Middle frontal gyrus (tissue), 1 donor: ENCODE measurements around the gene C5orf22.
A peak's percentile ranks its signal among the peaks of the same experiment; 100 is the strongest.
"Not testable (repeated sequence)": the region's sequence is repeated elsewhere in the genome, so short reads cannot be mapped to it uniquely, and the experiment has no call there.

Experiments
- DNase-seq: peaks from one replicate; pipeline ENCODE4 v3.0.0-alpha.2; 2015; ENCODE audit warnings: low spot score; ENCODE audit errors: extremely low spot score

C5orf22 gene

DNA sequence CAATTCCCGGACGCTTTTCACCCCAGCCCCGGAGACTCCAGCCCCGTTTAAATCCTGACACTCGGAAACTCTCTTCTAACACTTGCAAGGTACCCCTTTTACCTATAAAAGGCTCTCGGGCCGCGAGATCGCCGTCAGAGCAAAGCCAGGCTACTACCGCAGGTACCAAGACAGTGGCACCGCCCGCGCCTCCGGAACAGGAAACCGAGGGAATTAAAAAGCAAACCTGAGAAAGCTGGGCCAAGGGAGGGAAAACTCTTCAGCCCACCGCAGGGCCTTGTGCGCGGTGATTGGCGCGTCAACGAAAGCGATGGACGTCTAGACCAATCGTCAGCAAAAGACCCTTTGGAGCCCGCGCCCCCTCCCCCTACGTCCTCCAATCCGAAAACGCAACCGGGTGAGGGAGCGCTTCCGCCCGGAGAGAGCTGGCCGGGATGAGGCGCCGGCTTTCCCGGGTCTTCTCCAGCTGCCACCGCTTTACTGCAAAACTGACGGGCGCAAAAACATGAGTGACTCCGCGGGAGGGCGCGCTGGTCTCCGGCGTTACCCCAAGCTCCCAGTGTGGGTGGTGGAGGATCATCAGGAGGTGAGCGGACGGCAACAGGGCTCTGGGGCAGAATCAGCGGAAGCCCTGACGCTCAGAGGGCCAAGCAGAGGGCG lies at the start of gene C5orf22, which contains the start of gene DROSHA:
Gene C5orf22 (plus strand): TSS at position 414 of the 660 bp plus-strand sequence. CDS start 92 bp downstream, at position 506.
Gene DROSHA (minus strand): TSS at position 206 of the 660 bp plus-strand sequence. CDS start 3,034 bp downstream, outside the sequence.
- peak; percentile 97 for DNase-seq

DNA sequence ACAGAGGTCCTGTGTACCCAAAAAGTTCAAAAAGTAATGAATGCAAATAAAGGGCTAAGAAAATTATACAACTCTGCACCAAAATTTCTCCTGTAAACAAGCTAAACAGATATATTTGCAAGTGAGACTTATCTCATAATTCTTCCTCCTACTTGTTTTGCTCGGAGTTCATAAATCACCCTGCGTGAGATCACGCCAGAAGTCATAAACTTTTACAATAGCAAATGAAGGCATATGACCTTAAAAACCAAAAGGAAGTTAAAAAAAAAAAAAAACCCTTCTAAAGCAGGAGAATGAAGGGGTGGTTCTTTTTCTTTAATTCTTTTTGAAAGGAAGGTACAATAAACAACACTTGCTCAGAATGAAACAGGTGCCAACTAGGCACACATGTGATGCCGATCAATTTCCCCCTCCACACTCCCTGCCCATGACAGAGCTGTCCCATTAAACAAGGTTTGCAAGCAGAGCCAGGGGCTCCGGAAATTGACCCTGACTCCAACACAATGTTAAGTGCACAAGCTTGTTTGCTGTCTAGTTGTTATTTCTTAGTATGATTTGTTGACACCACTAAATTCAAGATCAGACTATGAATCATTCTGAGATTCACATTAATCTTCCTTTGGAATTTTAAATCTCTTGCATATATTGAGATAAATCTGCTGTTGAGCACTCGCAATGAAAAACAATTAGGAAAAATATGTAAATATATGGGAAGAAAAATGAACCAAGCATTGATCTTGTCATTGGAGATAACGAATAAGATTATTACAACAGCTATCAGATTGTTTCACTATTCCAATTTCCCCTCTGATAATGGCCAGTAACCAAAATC lies 46.5 kb upstream of the C5orf22 start:
- DNase-seq = no peak

DNA sequence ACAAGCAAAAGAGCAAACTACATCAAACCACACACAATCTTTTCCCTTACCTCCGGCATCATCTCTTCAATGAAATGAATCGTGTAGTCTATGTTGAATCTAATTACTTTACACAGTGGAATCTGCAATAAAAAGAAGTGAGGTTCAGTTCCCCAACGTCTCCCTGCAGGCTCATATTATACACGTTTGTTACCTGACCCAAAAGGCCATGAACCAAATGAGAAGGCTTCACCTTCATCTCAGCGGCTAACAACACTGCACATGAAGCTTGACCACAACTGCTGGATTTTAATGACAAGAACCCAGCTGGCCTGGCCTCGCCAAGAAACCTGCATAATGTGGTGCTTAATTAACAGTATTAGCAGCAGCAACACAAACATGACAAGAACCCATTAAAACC lies 45.7 kb upstream of the C5orf22 start:
- DNase-seq = no peak

DNA sequence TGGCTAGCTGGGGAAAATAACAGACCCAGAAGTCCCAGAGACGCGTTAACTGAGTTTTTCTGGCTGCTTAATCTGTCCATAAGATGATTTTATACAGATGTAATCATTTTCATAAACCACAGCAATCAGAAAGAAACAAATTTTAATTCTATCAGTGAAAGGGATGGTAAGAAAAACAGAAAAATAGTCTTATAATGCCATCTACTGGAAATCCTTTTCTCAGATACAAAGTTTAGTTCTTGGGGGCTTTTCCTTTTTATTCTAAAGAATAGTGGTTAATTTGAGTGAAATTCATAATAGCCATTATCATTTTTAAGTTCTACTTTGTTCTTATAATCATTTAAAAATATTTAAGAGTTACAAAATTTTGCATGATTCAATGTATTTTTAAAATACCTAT lies 44.6 kb upstream of the C5orf22 start:
- no peak for DNase-seq

DNA sequence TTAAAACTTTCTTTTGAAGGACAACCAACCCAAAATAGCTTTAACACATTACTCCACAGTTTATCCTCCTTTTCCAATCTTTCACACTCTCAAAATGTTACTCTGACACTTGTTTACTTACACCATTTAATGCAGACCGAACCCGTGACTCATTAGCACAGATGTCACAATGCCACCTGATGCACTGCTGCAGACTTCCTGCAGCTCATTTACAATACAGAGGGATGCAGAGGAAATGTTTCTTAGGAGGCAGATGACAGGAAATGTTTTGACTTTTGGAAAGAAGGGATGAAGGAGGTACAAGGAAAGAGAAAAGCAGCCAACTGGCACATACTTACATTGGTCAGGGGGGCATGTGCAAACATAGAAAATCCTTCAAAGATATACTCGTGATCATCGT lies 39.2 kb upstream of the C5orf22 start:
- no peak for DNase-seq

DNA sequence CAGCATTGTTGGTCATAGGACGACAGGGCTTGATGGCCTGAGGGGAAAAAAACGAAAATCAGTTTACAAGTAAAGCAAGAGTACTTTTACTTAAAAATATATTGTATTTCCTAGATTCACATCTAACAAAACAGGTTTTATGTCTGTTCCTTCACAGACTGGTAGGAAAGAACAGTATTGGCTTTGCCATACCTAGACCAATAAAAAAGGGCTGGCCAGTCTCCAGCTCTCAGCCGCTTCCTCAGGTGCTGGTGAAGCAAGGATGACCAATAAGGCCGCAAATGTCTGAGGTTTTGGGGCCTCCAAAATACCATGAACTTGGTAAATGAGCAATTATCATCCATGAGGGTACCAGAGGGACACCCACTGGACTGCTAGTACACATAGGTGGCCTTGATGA lies 36.8 kb upstream of the C5orf22 start:
- no peak for DNase-seq

DNA sequence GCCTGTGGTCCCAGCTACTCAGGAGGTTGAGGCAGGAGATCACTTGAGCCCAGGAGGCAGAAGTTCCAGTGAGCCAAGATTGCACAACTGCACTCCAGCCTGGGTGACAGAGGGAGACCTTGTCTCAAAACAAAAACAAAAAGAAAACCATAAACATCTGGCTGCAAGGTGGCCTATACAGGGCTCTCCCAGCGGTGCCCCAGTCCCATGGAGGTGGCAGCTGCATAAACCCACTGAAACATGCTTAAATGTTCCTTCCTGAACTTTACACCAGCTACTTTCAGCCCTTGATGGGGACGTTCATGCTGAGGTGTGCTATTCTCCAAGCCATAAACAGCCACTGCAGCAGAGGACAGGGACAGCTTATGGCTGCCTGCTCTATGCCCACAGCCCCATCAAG lies 35.8 kb upstream of the C5orf22 start:
- no peak for DNase-seq

DNA sequence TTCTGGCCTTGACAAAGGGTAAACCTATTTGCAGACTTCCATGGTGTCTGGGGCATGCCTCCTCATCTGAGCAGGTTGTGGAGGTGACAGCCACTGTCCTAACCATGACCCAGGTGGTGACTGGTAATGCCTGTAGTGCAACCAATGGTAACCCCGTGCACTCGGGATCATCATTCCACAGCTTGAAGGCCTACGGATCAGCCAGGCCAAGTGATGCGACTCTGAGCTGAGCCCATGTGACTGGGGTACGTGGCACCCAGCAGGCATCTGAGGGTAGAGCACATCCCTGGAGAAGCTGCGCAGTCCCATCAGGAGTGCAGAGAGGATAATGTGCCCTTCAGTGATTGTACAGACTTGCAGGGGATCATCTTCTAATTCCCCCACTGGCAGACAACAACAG lies 35.2 kb upstream of the C5orf22 start:
- DNase-seq = no peak

DNA sequence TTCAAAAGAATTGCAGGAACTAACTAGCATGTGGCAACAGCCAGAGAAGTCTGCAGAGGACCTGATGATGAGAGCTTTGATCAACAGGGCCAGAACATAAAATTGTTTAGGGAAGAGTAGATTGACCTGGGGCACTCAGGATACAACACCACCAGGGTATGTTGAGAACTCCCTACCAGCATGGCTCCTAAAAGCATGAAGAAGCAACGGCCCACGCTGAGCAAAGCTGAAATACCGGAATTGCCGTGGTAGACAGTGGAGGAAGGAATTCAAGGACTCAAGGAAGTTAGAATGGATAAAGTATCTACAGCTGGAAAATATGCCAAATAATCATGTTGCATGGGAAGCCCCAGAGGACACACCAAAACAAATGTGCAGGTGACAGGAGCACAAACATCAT lies 31.8 kb upstream of the C5orf22 start:
- DNase-seq = no peak

DNA sequence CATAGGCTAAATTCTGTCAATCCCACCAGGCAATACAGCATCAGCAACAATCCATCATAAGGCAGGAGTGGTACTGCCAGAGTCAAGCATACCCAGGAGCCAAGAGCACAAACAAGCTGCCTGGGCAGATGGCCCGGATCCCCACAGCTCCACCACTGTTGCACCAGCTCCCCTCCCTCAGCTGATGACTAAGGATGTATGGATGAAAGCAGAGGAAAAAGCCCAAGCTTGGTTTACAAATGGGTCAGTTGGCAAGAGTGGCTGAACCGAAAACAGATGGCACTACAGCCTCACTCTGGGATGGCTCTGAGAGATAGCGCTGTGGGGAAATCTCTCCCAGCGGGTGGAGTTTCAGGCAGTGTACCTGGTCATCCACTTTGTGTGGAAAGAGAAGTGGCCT lies 29.6 kb upstream of the C5orf22 start:
- peak; percentile 48 for DNase-seq

DNA sequence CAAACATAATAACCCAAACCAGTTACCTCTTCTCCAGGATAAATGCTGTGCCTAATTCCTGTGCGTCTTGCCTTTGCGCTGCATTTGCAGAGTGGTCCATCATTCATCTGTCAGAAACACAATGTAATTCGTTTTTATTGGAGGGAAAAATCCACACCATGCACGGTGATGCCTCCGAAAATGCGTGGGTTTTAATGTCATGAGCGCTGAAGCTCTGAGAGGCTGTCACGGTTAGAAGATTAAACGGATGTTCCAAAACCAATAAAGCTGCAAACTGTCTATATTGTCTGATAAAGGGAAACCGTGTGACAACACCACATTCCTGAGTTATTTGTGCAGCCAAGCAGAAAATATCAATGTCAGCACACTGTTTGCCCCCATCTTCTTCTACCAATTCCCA lies 27.6 kb upstream of the C5orf22 start:
- DNase-seq = no peak

DNA sequence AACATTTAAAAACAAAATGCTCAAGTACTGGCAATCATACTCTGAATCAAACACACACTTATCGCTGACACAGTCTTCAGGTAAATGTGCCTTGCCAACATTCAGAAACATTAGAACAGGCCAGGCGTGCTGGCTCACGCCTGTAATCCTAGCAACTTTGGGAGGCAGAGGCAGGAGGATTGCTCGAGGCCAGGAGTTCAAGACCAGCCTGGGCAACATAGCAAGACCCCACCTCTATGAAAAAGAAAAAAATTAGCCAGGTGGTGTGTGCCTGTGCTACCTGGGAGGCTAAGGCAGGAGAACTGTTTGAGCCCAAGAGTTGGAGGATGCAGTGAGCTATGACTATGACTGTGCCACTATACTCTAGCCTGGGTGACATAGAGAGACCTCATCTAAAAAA lies 20.8 kb upstream of the C5orf22 start:
- no peak for DNase-seq

DNA sequence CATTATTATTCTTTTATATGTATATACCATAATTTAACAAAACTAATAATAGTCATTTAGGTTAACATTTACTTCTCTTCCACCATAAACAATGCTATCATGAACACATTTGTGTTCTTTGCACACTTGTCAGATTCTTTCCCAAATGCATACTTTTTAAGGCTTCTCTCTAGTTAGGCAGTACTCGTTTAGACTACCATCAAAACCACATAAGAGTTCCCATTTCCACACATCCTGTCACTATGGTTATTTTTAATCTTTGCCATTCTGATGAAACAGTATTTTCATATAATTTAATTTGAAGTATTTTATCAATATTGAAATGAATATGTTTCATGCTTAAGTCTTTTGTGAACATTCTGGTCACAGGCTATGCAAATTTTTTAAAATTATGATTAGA lies 15.3 kb upstream of the C5orf22 start:
- DNase-seq = no peak

DNA sequence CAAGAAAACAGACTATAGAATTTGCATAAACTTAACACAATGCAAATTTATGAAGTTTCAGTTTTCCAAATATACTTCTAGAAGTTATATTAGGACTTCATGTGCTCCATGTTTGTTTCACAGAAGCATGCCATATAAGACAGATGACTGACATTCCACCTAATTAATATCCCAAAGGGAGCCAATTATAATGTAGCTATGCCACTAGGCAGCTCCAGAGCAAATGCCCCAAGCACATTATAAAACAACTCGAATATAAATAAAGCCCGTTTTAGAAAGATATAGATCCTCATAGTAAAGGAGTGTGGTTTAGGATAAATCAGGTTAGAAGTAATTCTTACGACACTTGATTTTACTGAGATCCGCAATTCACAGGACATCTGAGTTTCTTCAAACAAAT lies 9.1 kb upstream of the C5orf22 start:
- DNase-seq = no peak

DNA sequence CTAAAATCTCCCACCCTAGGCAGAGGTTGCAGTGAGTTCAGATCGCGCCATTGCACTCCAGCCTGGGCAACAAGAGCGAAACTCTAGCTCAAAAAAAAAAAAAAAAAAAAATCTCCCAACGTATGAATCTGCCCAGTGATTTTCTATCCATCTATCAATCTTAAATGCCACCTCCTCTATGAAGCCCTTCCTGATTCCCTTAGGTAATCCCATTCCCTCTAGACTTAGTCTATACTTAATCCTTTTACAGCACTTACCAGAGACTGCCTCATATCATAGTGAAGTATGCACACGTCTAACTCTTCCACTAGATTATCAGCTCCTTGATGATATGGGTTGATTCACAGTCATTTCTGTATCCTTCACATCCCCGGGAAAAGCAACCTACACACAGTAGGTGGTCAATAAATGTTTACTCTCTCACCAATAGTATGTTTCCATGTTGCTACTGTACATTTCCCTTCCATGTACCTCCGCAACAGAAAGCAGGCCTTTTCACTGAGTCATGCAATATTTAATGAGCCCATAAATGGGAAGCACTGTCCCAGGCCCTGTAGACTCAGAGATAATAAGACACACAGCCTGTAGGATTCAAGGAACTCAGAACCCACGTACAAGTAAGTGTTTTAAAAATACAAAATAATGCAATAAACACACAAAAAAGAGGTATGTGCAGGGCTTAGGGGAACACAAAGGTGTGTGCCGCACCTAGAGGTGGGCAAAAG lies 1.4 kb upstream of the C5orf22 start:
- DNase-seq = no peak

DNA sequence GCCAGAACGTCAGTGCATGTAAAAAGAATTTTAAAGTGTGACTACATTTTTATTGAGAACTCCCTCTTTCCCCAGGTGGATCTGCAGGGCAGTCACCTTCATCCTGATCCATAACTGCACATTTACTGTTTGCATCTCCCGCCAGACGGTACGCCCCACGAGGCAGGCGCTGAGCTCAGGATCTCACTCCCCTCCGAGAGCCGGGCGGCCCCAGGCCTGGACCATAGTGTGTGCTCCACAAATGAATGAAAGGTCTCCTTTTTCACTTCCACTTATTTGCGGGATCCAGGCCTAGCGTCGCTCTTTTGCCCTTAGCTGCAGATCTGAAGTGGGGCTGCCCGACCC lies 586 bp upstream of the C5orf22 start:
- DNase-seq = no peak

DNA sequence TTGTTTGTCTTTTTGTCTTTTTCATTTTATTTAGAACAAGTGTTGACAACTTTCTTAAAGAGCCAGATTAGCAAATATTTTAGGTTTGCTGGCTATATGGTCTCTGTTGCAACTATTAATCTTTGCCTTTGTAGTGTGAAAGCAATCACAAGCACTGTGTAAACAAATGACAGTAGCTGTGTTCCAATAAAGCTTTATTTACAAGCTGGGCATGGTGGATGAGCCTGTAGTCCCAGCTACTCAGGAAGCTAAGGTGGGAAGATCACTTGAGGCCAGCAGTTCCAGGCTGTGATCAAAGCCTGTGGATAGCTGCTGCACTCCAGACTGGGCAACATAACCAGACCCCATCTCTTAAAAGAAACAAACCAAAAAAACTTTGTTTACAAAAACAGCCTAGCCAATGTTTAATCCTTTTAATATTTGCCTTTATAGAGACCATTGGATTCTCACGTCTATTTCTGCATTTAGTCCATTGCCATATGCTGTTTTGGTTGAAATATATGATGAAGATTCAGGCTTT lies 2.5 kb downstream of the C5orf22 start:
- no peak for DNase-seq

DNA sequence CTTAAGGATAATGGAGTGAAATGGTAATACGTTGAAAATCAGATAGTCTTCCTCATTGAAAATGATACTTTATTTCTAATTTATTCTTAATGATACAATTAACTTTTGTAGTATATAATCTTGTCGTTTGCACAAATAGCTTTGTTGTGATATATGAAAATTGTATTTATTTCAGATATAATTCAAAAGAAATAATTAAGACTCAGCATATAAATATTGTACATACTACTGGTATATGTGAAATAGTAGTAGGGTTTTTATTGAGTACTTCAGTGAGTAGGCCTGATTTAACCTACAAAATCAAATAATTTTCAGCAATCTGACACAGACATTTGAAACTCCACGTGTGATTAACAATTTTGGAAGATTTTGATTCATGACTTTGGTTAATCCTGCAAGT lies 4.8 kb downstream of the C5orf22 start:
- no peak for DNase-seq

DNA sequence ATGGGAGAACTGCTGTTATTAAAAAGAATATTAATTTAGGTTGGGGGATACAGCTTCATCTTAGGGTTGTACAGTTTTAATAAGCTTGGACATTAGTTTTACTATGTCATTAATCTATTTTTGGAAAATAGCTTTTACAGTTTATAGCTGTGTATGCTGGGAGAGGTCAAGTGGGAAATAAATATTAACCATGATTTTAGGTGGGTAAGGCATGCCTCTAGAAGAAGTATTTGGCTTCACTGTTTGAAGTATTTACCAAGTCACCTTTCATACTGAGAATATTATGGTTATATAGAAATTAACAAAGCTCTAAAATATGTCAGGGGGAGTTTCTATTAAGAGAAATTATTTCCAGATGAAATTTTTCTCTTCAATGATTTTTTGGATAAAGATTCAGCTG lies 5.2 kb downstream of the C5orf22 start:
- DNase-seq = no peak

DNA sequence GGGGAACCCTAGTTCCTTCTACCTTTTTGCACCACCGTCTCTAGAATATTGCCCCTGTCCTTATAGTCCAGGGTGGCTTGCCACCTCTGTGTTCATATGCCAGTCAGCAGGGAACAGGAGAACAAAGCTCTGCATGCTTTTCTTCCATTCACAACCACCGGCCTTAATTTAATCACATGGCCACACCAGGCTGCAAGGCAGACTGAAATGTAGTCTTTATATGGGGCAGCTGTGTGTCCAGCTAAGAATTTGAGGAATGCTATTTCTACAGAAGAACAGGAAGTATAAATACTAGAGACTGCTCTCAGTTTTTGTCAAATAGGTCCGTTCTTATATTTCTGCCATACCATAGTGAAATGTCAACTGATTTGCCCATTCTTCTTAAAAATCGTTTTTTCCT lies 5.8 kb downstream of the C5orf22 start:
- no peak for DNase-seq

DNA sequence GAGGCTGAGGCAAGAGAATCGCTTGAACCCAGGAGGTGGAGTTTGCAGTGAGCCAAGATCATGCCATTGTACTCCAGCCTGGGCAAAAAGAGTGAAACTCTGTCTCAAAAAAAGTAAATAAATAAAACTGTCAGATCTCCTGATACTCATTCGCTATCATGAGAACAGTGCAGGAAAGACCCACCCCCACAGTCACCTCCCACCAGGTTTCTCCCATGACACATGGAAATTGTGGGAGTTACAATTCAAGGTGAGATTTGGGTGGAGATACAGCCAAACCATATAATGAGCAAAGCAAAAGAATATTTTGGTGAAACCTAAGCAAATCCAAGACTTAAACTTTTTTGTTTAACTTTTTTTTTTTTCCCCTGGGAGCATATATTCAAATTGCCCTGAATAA lies 17.0 kb downstream of the C5orf22 start:
- not testable (repeated sequence) for DNase-seq

DNA sequence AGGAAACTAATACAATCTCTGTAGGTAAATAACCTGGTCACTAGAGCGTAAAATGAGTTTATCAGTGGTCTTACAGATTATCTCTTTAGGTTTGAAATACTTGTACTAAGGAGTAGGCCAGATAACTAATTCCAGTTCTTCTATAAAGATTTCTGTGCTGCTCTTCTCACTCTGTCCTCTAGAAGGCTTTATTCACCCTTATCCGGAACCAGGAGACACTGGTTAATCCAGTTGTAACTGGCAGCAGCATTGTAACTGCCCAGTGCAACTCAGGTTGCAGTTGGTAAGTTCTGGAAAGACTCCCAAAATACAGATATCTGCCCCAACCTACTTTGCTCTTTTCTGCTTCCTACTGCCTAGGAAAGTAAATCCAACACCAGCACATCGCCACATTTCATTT lies 19.8 kb downstream of the C5orf22 start:
- no peak for DNase-seq
